Uterus (tissue), 2 donors: ENCODE measurements around the gene PTPN14.

Experiments
- POLR2A ChIP-seq, 2 donors: fragments of 450-650 bp; IDR thresholded peaks; one replicate each; pipeline ENCODE4 v1.6.1; 2016; ENCODE audit warnings: antibody characterized with exemption in 2 of 2, mild to moderate bottlenecking in 1 of 2, moderate library complexity in 1 of 2
- TF ChIP-seq, protein P1 (sequence below), 4 experiments: fragments of 200-600 bp in 2 of 4; fragments of 450-650 bp in 2 of 4; sonication (generic) in 2 of 4; IDR thresholded peaks; one replicate each; pipeline ENCODE4 v1.5.1; 2016 to 2019; ENCODE audit warnings: antibody characterized with exemption in 4 of 4, mild to moderate bottlenecking in 2 of 4, moderate library complexity in 1 of 4

- TF ChIP-seq, protein P1, sequence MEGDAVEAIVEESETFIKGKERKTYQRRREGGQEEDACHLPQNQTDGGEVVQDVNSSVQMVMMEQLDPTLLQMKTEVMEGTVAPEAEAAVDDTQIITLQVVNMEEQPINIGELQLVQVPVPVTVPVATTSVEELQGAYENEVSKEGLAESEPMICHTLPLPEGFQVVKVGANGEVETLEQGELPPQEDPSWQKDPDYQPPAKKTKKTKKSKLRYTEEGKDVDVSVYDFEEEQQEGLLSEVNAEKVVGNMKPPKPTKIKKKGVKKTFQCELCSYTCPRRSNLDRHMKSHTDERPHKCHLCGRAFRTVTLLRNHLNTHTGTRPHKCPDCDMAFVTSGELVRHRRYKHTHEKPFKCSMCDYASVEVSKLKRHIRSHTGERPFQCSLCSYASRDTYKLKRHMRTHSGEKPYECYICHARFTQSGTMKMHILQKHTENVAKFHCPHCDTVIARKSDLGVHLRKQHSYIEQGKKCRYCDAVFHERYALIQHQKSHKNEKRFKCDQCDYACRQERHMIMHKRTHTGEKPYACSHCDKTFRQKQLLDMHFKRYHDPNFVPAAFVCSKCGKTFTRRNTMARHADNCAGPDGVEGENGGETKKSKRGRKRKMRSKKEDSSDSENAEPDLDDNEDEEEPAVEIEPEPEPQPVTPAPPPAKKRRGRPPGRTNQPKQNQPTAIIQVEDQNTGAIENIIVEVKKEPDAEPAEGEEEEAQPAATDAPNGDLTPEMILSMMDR (IDR thresholded peaks at IDR 0.05): no peak
- TF ChIP-seq POLR2A (IDR thresholded peaks at IDR 0.05): no peak
Measured at GRCh38 chr1:214563881-214564280, 12.5 kb upstream of the PTPN14 start.
